Measurements from ENCODE around the gene ZSCAN10. TPM values are rescaled to one million over a fixed set of nuclear protein-coding genes. Genes with fewer than 3 reads are reported as not detected.
"Not testable (repeated sequence)": the region's sequence is repeated elsewhere in the genome, so short reads cannot be mapped to it uniquely, and the experiment has no call there.

Gene ZSCAN10
- total RNA-seq, 1 donor: not detected

DNA sequence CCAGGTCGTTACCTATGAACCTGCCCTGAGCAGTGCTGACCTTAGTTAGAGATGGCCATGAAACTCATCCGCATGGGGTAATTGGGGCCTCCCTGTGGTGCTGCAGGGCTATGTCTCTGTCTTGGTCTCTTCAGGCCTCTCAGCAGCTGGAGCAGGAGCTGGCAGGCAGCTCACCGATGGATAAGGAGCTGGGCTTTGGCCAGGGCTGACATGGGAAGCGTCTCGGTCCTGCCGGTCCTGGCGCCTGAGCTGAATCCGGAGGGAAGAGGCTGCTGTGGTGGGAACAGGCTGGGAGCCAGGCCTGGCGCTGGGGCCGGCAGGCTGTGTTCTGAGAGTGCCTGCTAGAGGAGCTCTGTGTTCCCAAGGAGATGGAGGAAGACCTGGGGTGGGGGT is 23.6 kb downstream of the ZSCAN10 start:
- no peak overlapping the region for H3K4me3 ChIP-seq (ENCODE audit: low read depth, low read length)
- no peak for DNase-seq (ENCODE audit: low read depth)
- TF ChIP-seq, protein P1, sequence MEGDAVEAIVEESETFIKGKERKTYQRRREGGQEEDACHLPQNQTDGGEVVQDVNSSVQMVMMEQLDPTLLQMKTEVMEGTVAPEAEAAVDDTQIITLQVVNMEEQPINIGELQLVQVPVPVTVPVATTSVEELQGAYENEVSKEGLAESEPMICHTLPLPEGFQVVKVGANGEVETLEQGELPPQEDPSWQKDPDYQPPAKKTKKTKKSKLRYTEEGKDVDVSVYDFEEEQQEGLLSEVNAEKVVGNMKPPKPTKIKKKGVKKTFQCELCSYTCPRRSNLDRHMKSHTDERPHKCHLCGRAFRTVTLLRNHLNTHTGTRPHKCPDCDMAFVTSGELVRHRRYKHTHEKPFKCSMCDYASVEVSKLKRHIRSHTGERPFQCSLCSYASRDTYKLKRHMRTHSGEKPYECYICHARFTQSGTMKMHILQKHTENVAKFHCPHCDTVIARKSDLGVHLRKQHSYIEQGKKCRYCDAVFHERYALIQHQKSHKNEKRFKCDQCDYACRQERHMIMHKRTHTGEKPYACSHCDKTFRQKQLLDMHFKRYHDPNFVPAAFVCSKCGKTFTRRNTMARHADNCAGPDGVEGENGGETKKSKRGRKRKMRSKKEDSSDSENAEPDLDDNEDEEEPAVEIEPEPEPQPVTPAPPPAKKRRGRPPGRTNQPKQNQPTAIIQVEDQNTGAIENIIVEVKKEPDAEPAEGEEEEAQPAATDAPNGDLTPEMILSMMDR (IDR thresholded peaks at IDR 0.05; ENCODE audit: insufficient read depth, low read depth, low read length): no peak

DNA sequence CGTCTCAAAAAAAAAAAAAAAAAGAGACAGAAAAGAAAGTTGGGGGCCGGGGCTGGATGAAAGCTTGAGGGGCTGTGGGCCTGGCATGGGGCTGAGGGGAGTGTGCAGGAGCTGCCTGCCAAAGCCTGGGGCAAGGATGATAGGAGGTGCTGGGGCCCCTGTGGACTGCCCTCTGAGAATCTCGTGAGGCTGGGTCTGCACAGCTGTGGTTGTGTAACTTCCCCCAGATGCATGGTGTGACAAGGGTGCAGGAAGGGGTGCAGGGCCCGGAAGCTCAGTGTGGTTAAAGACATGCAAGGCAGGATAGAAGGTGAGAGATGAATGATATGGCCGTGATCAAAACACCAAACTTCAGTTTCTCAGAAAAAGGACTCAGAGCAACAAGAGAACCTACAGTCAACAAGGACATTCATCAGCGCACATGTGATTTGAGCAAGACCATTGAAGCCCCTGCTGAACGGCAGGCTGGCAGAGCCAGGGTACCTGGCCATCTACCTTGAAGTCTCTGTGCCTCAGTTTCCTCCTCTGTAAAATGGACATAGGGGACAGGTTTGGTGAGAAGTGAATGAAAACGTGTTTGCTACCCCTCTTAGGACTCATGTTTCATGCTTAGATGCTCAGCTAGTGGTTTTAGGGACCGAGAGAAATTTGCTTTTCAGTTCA is 24.1 kb downstream of the ZSCAN10 start:
- no peak for DNase-seq (ENCODE audit: low read depth)
- TF ChIP-seq, protein P1 (IDR thresholded peaks at IDR 0.05; ENCODE audit: insufficient read depth, low read depth, low read length): no peak
- H3K4me3 ChIP-seq (ENCODE audit: low read depth, low read length): no peak overlapping the region

DNA sequence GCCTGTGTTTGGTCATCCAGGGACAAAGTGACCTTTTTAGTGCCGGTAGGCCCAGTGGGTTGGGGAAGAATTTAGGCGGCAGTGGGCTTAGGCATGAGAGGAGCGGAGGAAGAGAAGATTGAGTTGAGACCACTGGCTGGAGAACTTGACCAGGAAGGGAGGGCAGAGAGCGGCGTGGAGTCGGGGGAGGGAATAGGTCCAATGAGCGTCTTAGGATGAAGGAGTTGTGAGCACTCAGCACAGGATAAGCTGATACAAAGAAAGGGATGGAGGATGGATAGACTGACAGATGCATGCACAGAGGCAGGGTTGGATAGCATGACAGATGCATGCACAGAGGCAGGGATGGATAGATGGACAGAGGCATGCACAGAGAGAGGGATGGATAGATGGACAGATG is 25.6 kb downstream of the ZSCAN10 start:
- TF ChIP-seq, protein P1 (IDR thresholded peaks at IDR 0.05; ENCODE audit: insufficient read depth, low read depth, low read length): no peak

DNA sequence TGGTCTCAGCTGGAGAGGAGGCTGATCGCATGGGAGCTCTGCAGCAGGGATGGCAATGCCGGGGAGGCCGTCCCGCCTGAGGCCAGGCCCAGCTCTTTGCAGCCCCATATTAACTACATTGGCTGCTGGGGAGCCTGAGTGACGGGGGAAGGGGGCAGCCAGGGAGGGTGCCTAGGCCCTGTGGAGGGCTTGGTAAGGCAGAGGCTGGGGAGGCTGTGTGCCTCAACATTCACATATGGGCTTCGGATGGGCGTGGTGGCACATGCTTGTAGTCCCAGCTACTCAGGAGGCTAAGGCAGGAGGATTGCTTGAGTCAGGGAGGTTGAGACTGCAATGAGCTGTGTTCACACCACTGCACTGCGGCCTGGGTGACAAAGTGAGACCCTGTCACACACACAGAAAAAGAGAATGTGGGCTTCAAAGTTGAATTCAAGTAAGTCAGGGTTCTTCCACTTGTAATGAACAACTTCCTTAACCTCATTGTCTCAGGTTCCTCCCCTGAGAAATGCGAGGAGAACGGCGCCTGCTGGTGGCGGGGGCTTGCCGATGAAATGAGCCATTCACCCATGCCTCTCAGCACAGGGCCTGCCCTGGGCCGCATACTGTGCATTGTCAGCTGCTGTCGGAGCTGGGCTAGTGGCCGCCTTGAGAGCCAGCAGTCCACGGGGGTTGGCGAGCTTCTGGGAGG is 26.4 kb downstream of the ZSCAN10 start:
- DNase-seq (ENCODE audit: low read depth); H3K4me3 ChIP-seq (ENCODE audit: low read depth, low read length): not testable (repeated sequence)

More for the DNA sequence above, 25.6 kb downstream of the ZSCAN10 start:
- DNase-seq (ENCODE audit: low read depth): no peak
- no peak overlapping the region for H3K4me3 ChIP-seq (ENCODE audit: low read depth, low read length)

DNA sequence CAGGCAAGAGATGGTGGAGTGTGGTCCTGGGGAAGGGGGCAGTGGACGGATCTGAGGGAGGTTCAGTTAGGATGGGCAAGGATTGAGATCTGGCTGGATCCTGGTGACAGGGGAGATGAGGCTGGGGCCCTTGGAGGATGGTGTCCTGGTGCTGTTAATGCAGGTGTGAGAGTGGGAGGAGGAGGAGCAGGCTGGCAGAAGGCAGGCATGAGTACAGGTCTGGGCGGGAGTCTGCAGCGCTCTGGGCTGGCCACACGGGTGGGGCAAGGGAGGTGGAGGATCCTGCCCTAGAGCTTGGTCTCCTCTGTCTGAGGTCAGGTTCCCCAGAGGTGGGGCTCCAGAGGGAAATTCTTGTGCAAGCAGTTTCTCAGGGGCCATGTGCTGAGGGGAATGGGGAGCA is 26.9 kb downstream of the ZSCAN10 start:
- not testable (repeated sequence) for H3K4me3 ChIP-seq (ENCODE audit: low read depth, low read length); DNase-seq (ENCODE audit: low read depth)

DNA sequence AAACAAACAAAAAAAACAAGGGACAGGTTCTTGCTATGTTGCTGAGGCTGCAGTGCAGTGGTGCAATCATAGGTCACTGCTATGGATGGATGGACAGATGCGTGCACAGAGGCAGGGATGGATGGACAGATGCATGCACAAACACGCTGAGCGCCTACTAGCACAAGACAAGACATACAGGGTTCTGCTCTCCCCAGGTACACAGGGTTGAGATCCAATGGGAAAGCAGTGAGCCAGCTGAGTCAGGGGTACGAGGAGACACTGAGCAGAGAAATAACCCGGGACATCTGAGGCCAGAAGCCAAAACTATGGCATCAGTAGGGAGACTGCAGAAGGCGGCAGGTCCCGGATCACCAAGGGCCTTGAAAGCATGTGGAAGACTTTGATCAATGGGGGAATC is 27.4 kb downstream of the ZSCAN10 start:
- TF ChIP-seq, protein P1 (IDR thresholded peaks at IDR 0.05; ENCODE audit: insufficient read depth, low read depth, low read length): no peak
- H3K4me3 ChIP-seq (ENCODE audit: low read depth, low read length): no peak overlapping the region

DNA sequence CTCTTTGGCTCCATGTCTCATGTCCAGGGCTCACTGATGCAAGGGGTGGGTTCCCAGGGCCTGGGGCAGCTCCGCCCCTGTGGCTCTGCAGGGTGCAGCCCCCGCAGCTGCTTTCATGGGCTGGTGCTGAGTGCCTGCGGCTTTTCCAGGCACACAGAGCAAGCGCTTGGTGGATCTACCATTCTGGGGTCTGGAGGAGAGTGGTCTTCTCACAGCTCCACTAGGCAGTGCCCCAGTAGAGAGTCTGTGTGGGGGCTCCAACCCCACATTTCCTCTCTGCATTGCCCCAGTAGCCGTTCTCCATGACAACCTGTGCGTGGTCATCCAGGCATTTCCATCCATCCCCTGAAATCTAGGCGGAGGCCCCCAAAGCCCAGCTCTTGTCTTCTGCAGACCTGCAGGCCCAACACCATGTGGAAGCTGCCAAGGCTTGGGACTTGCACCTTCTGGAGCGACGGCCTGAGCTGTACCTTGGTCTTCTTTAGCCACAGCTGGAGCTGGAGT is 28.4 kb downstream of the ZSCAN10 start:
- H3K4me3 ChIP-seq (ENCODE audit: low read depth, low read length): no peak overlapping the region
- TF ChIP-seq, protein P1 (IDR thresholded peaks at IDR 0.05; ENCODE audit: insufficient read depth, low read depth, low read length): no peak
- DNase-seq (ENCODE audit: low read depth): no peak

More for the DNA sequence above, 27.4 kb downstream of the ZSCAN10 start:
- no peak for DNase-seq (ENCODE audit: low read depth)

DNA sequence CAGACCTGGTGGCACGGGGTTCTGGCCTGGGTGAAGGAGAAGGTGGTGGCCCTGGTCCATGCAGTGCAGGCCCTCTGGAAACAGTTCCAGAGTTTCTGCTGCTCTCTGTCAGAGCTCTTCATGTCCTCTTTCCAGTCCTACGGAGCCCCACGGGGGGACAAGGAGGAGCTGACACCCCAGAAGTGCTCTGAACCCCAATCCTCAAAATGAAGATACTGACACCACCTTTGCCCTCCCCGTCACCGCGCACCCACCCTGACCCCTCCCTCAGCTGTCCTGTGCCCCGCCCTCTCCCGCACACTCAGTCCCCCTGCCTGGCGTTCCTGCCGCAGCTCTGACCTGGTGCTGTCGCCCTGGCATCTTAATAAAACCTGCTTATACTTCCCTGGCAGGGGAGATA is 29.9 kb downstream of the ZSCAN10 start:
- not testable (repeated sequence) for H3K4me3 ChIP-seq (ENCODE audit: low read depth, low read length); DNase-seq (ENCODE audit: low read depth)

Data from fibroblast of villous mesenchyme (primary cell).